Fibroblast of villous mesenchyme (primary cell): ENCODE results near the gene CEP170B. TPM values are rescaled to one million over a fixed set of nuclear protein-coding genes. Genes with fewer than 3 reads are reported as not detected.

ENCODE experiments used
- DNase-seq: peaks from one replicate; pipeline ENCODE4 v3.0.0-alpha.2; 2010; ENCODE audit warnings: low read depth
- H3K4me3 ChIP-seq: 2 replicates; pipeline ENCODE4 v1.5.1; 2011; ENCODE audit warnings: low read depth, mild to moderate bottlenecking, low read length
- total RNA-seq: library from RNA; depleted of rRNA; stranded (reverse); fragments of >200 nt; gene quantifications from 2 replicates; pipeline ENCODE4 v1.2.3, GENCODE V29; 2012
- TF ChIP-seq, protein P1 (sequence below): IDR thresholded peaks from 2 replicates; pipeline ENCODE4 v1.5.1; 2012; ENCODE audit warnings: low read depth, mild to moderate bottlenecking, low read length; ENCODE audit not compliant: insufficient read depth

Gene CEP170B
- total RNA-seq, 1 donor, result 19.4 TPM

DNA sequence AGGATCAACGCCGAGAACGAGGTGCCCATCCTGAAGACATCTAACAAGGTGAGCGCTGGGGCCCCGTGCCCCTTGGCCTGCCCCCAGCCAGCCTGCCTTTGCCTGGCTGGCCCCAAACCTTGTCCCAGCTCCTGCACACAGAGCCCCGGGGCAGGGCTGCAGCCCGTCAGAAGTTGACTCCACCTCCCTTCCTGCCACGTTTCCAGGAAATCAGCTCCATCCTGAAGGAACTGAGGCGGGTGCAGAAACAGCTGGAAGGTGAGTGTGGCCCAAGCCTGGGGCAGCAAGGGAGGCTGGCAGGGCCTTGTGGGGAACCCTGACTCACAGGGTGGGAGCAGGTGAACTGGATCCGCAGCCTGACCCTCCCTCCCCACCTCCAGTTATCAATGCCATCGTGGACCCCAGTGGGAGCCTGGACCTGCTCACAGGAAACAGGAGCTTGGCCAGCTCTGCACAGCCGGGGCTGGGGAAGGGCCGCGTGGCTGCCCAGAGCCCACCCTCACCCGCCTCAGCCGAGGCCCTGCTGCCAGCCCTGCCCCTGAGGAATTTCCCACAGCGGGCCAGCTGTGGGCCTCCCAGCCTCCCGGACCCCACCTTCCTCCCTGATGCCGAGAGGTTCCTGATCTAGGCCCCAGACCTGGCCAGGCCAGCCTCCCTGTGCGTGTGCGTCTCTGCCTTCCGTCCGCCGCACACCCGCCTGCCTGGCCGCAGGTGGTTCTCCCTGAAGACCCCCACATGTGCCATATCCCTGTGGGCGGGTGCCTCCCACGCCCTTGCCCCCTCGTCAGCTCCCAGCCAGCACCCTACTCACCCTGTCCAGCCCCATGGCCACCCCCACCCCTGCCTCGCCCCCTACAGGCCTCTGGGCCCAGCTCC lies 29.5 kb downstream of the CEP170B start:
- no peak for DNase-seq
- H3K4me3 ChIP-seq, result no peak overlapping the region
- TF ChIP-seq, protein P1, sequence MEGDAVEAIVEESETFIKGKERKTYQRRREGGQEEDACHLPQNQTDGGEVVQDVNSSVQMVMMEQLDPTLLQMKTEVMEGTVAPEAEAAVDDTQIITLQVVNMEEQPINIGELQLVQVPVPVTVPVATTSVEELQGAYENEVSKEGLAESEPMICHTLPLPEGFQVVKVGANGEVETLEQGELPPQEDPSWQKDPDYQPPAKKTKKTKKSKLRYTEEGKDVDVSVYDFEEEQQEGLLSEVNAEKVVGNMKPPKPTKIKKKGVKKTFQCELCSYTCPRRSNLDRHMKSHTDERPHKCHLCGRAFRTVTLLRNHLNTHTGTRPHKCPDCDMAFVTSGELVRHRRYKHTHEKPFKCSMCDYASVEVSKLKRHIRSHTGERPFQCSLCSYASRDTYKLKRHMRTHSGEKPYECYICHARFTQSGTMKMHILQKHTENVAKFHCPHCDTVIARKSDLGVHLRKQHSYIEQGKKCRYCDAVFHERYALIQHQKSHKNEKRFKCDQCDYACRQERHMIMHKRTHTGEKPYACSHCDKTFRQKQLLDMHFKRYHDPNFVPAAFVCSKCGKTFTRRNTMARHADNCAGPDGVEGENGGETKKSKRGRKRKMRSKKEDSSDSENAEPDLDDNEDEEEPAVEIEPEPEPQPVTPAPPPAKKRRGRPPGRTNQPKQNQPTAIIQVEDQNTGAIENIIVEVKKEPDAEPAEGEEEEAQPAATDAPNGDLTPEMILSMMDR, result no peak

DNA sequence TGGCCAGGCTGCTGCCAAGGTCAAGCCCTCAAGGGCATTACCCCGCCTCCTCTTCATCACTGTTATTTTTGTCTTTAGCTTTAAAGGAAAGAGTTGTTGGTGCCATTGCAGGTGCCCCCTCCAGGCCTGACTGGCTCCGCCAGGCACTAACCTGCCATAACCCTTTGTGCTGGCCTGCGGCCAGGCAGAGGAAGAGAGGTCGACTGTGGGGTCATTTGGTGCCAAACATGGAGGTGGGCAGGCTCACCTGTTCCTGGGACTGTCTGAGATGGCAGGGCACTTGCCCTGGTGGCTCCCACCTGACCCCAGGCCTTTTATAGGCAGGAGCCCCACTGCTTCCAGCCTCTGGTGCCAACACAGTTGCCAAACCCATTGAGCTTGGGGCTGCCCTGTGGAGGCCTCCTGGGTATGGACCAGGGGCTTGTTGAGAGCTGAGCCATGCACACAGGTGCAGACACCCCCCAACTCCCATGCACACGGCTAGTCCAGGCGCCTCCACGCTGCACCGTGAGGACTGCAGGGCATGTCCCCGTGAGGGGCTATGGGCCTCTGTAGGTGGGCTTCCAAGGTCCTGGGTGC lies 30.2 kb downstream of the CEP170B start:
- H3K4me3 ChIP-seq, result no peak overlapping the region
- no peak for DNase-seq
- TF ChIP-seq, protein P1, result no peak

DNA sequence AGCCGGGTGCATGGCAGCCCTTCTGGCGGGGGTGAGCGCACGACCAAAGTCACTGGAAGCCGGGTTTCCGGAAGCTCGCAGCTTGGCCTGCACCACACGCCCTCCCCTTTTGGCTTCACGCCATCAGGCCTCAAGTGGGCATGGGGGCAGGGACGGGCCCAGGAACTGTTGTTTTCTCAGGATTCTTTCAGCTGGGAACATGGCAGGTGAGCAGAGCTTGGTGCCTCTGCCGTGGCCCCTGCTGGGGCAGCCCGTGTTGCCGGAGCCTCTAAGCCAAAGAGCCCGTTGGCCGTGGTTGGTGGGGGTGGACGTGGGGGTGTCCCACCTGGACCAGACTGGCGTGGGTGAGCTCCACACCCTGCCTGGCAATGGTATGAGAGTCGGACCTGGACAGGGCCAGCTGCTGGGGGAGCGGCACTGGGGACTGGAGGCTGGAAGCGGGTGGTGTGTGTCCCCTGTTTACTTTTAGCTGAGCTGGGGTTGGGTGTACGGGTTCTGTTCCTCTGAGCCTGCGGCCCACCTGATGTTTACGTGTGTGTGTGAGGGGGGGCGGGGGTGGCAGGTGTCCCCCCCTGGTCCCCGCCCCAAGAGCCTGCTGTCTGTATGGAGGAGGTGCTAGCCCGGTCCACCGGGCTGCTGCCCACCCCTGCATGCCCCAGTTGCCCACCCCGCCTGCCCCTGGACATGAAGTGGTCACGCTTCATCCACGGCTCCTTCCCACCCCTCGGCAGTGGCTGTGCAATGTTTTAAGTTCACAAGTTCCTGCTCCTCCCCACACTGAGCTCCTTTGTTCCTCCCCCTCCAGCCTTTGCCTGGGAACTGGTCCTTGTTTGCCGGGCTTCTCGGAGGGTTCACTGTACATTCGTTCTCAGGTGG lies 31.0 kb downstream of the CEP170B start:
- DNase-seq, result no peak
- TF ChIP-seq, protein P1, result no peak
- H3K4me3 ChIP-seq, result no peak overlapping the region

DNA sequence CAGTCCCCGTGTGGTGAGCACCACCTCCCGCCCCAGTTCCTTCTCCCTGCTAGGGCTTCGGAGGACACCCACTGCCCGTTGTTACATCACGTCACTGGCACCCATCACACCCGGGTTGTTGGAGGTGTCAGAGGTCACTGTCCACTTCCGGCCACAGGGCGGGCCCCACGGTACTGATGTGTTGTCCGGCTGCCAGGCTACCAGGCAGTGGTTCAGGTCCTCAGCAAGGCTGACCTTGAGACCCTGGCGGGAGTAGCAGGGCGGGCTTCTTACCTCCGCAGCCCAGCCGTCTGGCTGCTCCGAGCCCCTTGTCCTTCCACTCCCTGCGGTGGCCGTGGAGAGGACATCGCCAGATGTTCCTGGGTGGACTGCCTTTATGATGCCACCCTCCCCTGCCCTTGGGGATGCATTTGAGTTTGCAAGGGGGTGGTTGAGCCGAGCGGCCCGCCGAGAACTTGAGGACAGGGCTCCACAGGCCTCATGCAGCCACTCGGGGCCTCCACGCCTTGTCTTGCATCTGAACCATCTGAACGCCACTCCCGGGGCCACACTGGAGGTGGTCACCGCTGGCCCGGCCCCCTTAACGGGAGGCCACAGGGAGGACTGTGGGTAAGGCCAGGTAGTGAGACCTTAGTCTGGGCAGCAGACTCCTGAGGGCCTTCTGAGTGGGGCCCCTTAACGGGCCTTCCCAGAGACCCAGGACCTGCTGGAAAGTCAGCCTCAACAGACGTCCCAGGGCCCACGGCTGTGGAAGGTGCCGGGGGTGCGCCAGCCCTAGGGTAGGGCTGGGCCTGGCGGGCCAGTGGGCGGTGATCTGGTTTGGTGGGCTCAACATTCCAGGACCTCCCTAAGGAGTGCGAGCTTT lies 32.5 kb downstream of the CEP170B start:
- no peak overlapping the region for H3K4me3 ChIP-seq
- no peak for DNase-seq
- TF ChIP-seq, protein P1, result no peak

DNA sequence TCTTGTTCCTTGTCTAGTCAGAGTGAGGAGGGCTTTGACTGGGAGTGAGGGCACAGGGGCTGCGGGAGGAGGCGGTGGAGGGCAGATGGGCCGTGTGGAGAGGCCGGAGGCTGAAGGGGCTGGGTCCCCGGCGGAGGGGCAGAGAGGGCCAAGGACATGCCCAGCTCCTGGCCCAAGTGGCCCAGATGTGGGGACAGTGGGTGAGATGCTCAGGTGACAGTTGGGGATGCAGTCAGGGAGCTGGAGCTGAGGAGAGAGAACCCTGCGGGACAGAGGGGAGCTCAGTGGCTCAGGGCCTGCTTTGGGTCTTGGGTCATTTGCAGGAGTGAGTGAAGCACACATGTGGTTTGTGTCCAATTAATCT lies 33.1 kb downstream of the CEP170B start:
- H3K4me3 ChIP-seq, result no peak overlapping the region
- no peak for DNase-seq
- TF ChIP-seq, protein P1, result no peak
